GM23338 (cell line): ENCODE measurements around the gene SND1. TPM values are rescaled to one million over a fixed set of nuclear protein-coding genes. Genes with fewer than 3 reads are reported as not detected.

ENCODE experiments used
- ATAC-seq: fragments of 200-7000 bp; cut with Tn5 transposase; 3 replicates; pipeline ENCODE4 v1.9.1; 2020
- DNase-seq: peaks from one replicate; pipeline ENCODE4 v3.0.0-alpha.2; 2015; ENCODE audit warnings: low spot score
- H2AFZ ChIP-seq: fragments of 200-600 bp; sonication (generic); 2 replicates; pipeline ENCODE4 v1.8.0; 2016; ENCODE audit warnings: antibody characterized with exemption, mild to moderate bottlenecking, moderate library complexity
- H3F3A ChIP-seq: fragments of 200-600 bp; sonication (generic); replicated peaks from 2 replicates; pipeline ENCODE4 v1.8.0; 2017; ENCODE audit warnings: antibody characterized with exemption, mixed run types, low read depth
- H3K27ac ChIP-seq: fragments of 200-600 bp; sonication (generic); 2 replicates; pipeline ENCODE4 v1.6.1; 2016; ENCODE audit warnings: low read depth
- H3K27me3 ChIP-seq: fragments of 200-600 bp; sonication (generic); 2 replicates; pipeline ENCODE4 v1.8.0; 2016; ENCODE audit warnings: mild to moderate bottlenecking, mixed run types, moderate library complexity; ENCODE audit not compliant: insufficient read depth
- H3K36me3 ChIP-seq: fragments of 200-600 bp; sonication (generic); 2 replicates; pipeline ENCODE4 v1.8.0; 2016; ENCODE audit warnings: mild to moderate bottlenecking; ENCODE audit not compliant: insufficient read depth
- H3K4me1 ChIP-seq: fragments of 200-600 bp; sonication (generic); 2 replicates; pipeline ENCODE4 v1.8.0; 2016; ENCODE audit warnings: mild to moderate bottlenecking, moderate library complexity; ENCODE audit not compliant: insufficient read depth
- H3K4me2 ChIP-seq: fragments of 200-600 bp; sonication (generic); 2 replicates; pipeline ENCODE4 v1.7.1; 2017; ENCODE audit warnings: mixed run types
- H3K4me3 ChIP-seq: fragments of 200-600 bp; sonication (generic); 2 replicates; pipeline ENCODE4 v1.6.1; 2016; ENCODE audit warnings: mixed run types
- H3K79me2 ChIP-seq: fragments of 200-600 bp; sonication (generic); replicated peaks from 2 replicates; pipeline ENCODE4 v1.8.0; 2017; ENCODE audit warnings: mild to moderate bottlenecking; ENCODE audit not compliant: insufficient read depth
- H3K9me2 ChIP-seq: fragments of 200-600 bp; sonication (generic); 2 replicates; pipeline ENCODE4 v1.8.0; 2017; ENCODE audit not compliant: insufficient read depth
- H4K20me1 ChIP-seq: fragments of 200-600 bp; sonication (generic); replicated peaks from 2 replicates; pipeline ENCODE4 v1.8.0; 2017; ENCODE audit warnings: mild to moderate bottlenecking; ENCODE audit not compliant: insufficient read depth
- H3K27ac Mint-ChIP-seq: 2 replicates; pipeline ENCODE4 v1.8.0; 2020; ENCODE audit warnings: inconsistent platforms, mild to moderate bottlenecking, moderate library complexity, mixed read lengths
- H3K27me3 Mint-ChIP-seq: 3 replicates; pipeline ENCODE4 v1.8.0; 2022; ENCODE audit warnings: low read depth, mild to moderate bottlenecking, moderate library complexity, mixed read lengths, inconsistent platforms; ENCODE audit not compliant: insufficient read depth, poor library complexity
- H3K36me3 Mint-ChIP-seq: 3 replicates; pipeline ENCODE4 v1.8.0; 2021; ENCODE audit warnings: low read depth, mild to moderate bottlenecking, inconsistent platforms, moderate library complexity, mixed read lengths
- H3K4me1 Mint-ChIP-seq: 3 replicates; pipeline ENCODE4 v1.8.0; 2020; ENCODE audit warnings: mild to moderate bottlenecking, inconsistent platforms, mixed read lengths
- H3K4me3 Mint-ChIP-seq: 3 replicates; pipeline ENCODE4 v1.8.0; 2021; ENCODE audit warnings: moderate library complexity, mild to moderate bottlenecking, inconsistent platforms, mixed read lengths
- H3K9me3 Mint-ChIP-seq: 3 replicates; pipeline ENCODE4 v1.8.0; 2020; ENCODE audit warnings: moderate library complexity, mild to moderate bottlenecking, inconsistent platforms, mixed read lengths
- CREB1 ChIP-seq: fragments of 250-450 bp; sonication (Bioruptor Pico); IDR thresholded peaks from 2 replicates; pipeline ENCODE4 v1.5.0; 2020; ENCODE audit warnings: low read depth, mild to moderate bottlenecking, moderate library complexity
- EZH2 ChIP-seq: fragments of 200-600 bp; sonication (generic); IDR thresholded peaks from one replicate; pipeline ENCODE4 v1.8.0; 2017; ENCODE audit warnings: antibody characterized with exemption, mild to moderate bottlenecking, low read depth; ENCODE audit not compliant: unreplicated experiment
- EZH2phosphoT487 ChIP-seq: fragments of 200-600 bp; sonication (generic); IDR thresholded peaks from one replicate; pipeline ENCODE4 v1.8.1; 2018; ENCODE audit warnings: antibody characterized with exemption; ENCODE audit not compliant: unreplicated experiment
- JUNB ChIP-seq: IDR thresholded peaks from one replicate; pipeline ENCODE4 v1.6.1; 2016; ENCODE audit warnings: antibody characterized with exemption; ENCODE audit not compliant: unreplicated experiment
- NANOG ChIP-seq: IDR thresholded peaks from 2 replicates; pipeline ENCODE4 v1.6.1; 2016; ENCODE audit warnings: antibody characterized with exemption, borderline replicate concordance
- POLR2AphosphoS5 ChIP-seq: IDR thresholded peaks from 2 replicates; pipeline ENCODE4 v1.6.1; 2016; ENCODE audit warnings: antibody characterized with exemption, low read depth
- STAT1 ChIP-seq: IDR thresholded peaks from one replicate; pipeline ENCODE4 v1.6.1; 2016; ENCODE audit warnings: antibody characterized with exemption; ENCODE audit not compliant: unreplicated experiment
- ZNF114 ChIP-seq: fragments of 250-450 bp; sonication (Bioruptor Pico); IDR thresholded peaks from 2 replicates; pipeline ENCODE4 v1.5.0; 2020; ENCODE audit warnings: mild to moderate bottlenecking, moderate library complexity
- ZNF331 ChIP-seq: fragments of 250-450 bp; sonication (Bioruptor Pico); IDR thresholded peaks from 2 replicates; pipeline ENCODE4 v1.5.0; 2020; ENCODE audit warnings: low read depth, mild to moderate bottlenecking, moderate library complexity
- polyA plus RNA-seq: library from polyadenylated mRNA; unstranded; fragments of >200 nt; fragmentation: Nextera tagmentation; extraction: Ambion mirVana; gene quantifications from 2 replicates; pipeline ENCODE4 v1.2.1, GENCODE V29; 2016
- total RNA-seq: library from RNA; depleted of rRNA; stranded (reverse); fragments of >200 nt; shearing (Covaris generic); gene quantifications from 2 replicates; pipeline ENCODE4 v1.2.3, GENCODE V29; 2014
- TF ChIP-seq, protein P1 (sequence below), 2 experiments: fragments of 200-600 bp in 1 of 2; sonication (generic) in 1 of 2; conservative IDR thresholded peaks; 2 replicates each; pipeline versions ENCODE4 v1.5.1 to v1.6.1; 2016 to 2017; ENCODE audit warnings: antibody characterized with exemption in 2 of 2, low read depth in 2 of 2, mild to moderate bottlenecking in 2 of 2, moderate library complexity in 1 of 2
- TF ChIP-seq, protein P2 (sequence below): IDR thresholded peaks from 2 replicates; pipeline ENCODE4 v1.6.1; 2016; ENCODE audit warnings: antibody characterized with exemption
- TF ChIP-seq, protein P3 (sequence below): IDR thresholded peaks from one replicate; pipeline ENCODE4 v1.6.1; 2018; ENCODE audit warnings: antibody characterized with exemption; ENCODE audit not compliant: unreplicated experiment
- TF ChIP-seq, protein P4 (sequence below): fragments of 250-450 bp; sonication (Bioruptor Pico); IDR thresholded peaks from 2 replicates; pipeline ENCODE4 v1.5.0; 2020; ENCODE audit warnings: mild to moderate bottlenecking, moderate library complexity

SND1 gene
- total and polyA plus RNA-seq, 2 experiments from 2014 or later, result 107 to 254 TPM

DNA sequence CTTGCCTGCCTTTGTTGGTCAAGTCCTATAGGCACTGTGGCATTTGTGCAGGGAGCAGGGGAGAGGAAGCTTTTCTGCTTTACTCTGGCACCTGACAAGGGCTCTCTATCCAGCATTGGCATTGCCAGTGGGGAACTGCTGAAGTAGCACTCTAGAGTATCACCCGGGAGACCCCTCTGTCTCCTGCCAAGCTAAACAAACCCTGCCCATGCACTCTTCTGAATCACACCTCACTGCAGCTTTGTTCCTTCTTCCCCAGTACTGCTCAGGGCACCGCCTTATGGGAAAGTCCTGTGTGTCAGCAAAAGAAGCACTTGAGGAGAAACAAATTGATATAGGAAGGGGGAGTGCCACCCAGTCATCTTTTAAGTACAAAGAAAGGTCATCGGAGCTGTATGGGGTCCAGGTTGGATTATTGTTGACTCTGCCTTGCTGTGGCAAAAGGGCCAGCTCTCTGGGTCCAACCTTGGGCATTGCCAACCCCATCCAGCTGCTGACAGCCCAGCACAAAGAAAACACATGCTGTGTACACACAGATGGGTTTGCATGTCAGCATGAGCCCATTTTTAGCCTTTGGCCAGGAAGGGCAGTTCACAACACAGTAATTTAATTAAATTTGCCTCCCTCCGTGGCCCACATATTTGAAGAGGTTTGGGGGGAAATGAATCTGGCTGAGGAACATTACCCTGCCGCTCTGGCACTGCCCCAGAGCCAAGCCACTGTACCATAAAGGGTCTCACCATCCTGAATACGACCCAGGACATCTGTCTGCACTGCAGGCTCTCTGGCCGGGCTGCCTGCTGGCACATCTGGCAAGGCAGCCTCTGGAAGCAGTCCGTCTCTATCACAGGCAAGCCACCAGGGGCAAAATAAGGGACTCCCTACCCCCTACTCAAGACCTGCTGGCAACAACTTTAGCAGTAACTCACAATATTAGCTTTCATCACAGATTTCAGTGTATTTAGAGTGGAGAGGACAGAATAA, 366.2 kb downstream of the SND1 start:
- no peaks in the 10 kb centered on the region for H3K27me3 ChIP-seq
- Mint-ChIP-seq H3K4me3 (no peak overlapping the region), H3K9me3 (no peaks in the 10 kb centered on the region), H3K27me3 (peaks cover 6% of the 10 kb centered on the region), H3K36me3 (peaks cover 5% of the 10 kb centered on the region), H3K27ac (no peak overlapping the region), H3K4me1 (peaks cover 73% of the 10 kb centered on the region)
- 0 out of 2 replicates have a peak overlapping the region, but pooled peaks have one; percentile 57 for H3K4me2 ChIP-seq
- peaks cover 50% of the 10 kb centered on the region for H3K4me1 ChIP-seq
- H4K20me1 ChIP-seq, result peaks cover 31% of the 10 kb centered on the region
- no peak for TF ChIP-seq EZH2phosphoT487
- TF ChIP-seq ZNF331 (CRISPR knock-in tag), result no peak
- TF ChIP-seq, protein P1, sequence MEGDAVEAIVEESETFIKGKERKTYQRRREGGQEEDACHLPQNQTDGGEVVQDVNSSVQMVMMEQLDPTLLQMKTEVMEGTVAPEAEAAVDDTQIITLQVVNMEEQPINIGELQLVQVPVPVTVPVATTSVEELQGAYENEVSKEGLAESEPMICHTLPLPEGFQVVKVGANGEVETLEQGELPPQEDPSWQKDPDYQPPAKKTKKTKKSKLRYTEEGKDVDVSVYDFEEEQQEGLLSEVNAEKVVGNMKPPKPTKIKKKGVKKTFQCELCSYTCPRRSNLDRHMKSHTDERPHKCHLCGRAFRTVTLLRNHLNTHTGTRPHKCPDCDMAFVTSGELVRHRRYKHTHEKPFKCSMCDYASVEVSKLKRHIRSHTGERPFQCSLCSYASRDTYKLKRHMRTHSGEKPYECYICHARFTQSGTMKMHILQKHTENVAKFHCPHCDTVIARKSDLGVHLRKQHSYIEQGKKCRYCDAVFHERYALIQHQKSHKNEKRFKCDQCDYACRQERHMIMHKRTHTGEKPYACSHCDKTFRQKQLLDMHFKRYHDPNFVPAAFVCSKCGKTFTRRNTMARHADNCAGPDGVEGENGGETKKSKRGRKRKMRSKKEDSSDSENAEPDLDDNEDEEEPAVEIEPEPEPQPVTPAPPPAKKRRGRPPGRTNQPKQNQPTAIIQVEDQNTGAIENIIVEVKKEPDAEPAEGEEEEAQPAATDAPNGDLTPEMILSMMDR (conservative IDR thresholded peaks at IDR 0.05; ENCODE audit: low read depth in 2 of 2), result no peak
- TF ChIP-seq NANOG, result no peak
- TF ChIP-seq POLR2AphosphoS5, result no peak
- TF ChIP-seq, protein P2, sequence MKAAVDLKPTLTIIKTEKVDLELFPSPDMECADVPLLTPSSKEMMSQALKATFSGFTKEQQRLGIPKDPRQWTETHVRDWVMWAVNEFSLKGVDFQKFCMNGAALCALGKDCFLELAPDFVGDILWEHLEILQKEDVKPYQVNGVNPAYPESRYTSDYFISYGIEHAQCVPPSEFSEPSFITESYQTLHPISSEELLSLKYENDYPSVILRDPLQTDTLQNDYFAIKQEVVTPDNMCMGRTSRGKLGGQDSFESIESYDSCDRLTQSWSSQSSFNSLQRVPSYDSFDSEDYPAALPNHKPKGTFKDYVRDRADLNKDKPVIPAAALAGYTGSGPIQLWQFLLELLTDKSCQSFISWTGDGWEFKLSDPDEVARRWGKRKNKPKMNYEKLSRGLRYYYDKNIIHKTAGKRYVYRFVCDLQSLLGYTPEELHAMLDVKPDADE, result no peak
- no peak for TF ChIP-seq CREB1 (CRISPR knock-in tag)
- no peak for TF ChIP-seq STAT1
- no peak for TF ChIP-seq EZH2
- no peak for TF ChIP-seq JUNB
- TF ChIP-seq ZNF114 (CRISPR knock-in tag), result no peak
- TF ChIP-seq, protein P3, sequence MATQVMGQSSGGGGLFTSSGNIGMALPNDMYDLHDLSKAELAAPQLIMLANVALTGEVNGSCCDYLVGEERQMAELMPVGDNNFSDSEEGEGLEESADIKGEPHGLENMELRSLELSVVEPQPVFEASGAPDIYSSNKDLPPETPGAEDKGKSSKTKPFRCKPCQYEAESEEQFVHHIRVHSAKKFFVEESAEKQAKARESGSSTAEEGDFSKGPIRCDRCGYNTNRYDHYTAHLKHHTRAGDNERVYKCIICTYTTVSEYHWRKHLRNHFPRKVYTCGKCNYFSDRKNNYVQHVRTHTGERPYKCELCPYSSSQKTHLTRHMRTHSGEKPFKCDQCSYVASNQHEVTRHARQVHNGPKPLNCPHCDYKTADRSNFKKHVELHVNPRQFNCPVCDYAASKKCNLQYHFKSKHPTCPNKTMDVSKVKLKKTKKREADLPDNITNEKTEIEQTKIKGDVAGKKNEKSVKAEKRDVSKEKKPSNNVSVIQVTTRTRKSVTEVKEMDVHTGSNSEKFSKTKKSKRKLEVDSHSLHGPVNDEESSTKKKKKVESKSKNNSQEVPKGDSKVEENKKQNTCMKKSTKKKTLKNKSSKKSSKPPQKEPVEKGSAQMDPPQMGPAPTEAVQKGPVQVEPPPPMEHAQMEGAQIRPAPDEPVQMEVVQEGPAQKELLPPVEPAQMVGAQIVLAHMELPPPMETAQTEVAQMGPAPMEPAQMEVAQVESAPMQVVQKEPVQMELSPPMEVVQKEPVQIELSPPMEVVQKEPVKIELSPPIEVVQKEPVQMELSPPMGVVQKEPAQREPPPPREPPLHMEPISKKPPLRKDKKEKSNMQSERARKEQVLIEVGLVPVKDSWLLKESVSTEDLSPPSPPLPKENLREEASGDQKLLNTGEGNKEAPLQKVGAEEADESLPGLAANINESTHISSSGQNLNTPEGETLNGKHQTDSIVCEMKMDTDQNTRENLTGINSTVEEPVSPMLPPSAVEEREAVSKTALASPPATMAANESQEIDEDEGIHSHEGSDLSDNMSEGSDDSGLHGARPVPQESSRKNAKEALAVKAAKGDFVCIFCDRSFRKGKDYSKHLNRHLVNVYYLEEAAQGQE, result no peak
- TF ChIP-seq, protein P4, sequence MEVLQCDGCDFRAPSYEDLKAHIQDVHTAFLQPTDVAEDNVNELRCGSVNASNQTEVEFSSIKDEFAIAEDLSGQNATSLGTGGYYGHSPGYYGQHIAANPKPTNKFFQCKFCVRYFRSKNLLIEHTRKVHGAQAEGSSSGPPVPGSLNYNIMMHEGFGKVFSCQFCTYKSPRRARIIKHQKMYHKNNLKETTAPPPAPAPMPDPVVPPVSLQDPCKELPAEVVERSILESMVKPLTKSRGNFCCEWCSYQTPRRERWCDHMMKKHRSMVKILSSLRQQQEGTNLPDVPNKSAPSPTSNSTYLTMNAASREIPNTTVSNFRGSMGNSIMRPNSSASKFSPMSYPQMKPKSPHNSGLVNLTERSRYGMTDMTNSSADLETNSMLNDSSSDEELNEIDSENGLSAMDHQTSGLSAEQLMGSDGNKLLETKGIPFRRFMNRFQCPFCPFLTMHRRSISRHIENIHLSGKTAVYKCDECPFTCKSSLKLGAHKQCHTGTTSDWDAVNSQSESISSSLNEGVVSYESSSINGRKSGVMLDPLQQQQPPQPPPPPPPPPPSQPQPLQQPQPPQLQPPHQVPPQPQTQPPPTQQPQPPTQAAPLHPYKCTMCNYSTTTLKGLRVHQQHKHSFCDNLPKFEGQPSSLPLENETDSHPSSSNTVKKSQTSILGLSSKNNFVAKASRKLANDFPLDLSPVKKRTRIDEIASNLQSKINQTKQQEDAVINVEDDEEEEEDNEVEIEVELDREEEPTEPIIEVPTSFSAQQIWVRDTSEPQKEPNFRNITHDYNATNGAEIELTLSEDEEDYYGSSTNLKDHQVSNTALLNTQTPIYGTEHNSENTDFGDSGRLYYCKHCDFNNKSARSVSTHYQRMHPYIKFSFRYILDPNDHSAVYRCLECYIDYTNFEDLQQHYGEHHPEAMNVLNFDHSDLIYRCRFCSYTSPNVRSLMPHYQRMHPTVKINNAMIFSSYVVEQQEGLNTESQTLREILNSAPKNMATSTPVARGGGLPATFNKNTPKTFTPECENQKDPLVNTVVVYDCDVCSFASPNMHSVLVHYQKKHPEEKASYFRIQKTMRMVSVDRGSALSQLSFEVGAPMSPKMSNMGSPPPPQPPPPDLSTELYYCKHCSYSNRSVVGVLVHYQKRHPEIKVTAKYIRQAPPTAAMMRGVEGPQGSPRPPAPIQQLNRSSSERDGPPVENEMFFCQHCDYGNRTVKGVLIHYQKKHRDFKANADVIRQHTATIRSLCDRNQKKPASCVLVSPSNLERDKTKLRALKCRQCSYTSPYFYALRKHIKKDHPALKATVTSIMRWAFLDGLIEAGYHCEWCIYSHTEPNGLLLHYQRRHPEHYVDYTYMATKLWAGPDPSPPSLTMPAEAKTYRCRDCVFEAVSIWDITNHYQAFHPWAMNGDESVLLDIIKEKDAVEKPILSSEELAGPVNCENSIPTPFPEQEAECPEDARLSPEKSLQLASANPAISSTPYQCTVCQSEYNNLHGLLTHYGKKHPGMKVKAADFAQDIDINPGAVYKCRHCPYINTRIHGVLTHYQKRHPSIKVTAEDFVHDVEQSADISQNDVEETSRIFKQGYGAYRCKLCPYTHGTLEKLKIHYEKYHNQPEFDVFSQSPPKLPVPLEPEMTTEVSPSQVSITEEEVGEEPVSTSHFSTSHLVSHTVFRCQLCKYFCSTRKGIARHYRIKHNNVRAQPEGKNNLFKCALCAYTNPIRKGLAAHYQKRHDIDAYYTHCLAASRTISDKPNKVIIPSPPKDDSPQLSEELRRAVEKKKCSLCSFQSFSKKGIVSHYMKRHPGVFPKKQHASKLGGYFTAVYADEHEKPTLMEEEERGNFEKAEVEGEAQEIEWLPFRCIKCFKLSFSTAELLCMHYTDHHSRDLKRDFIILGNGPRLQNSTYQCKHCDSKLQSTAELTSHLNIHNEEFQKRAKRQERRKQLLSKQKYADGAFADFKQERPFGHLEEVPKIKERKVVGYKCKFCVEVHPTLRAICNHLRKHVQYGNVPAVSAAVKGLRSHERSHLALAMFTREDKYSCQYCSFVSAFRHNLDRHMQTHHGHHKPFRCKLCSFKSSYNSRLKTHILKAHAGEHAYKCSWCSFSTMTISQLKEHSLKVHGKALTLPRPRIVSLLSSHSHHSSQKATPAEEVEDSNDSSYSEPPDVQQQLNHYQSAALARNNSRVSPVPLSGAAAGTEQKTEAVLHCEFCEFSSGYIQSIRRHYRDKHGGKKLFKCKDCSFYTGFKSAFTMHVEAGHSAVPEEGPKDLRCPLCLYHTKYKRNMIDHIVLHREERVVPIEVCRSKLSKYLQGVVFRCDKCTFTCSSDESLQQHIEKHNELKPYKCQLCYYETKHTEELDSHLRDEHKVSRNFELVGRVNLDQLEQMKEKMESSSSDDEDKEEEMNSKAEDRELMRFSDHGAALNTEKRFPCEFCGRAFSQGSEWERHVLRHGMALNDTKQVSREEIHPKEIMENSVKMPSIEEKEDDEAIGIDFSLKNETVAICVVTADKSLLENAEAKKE (CRISPR knock-in tag), result no peak
- H3K9me2 ChIP-seq, result no peaks in the 10 kb centered on the region
- H3F3A ChIP-seq, result no peaks in the 10 kb centered on the region; the same call in 1 of the 2 replicates
- H3K79me2 ChIP-seq, result peaks cover 20% of the 10 kb centered on the region; the same call in 1 of the 2 replicates
- H2AFZ ChIP-seq, result no peak overlapping the region
- no peaks in the 10 kb centered on the region for H3K36me3 ChIP-seq
- H3K4me3 ChIP-seq, result no peak overlapping the region
- peak overlapping the region; percentile 26; the same call in 1 of the 2 replicates for H3K27ac ChIP-seq
- no peak for DNase-seq
- ATAC-seq, result no peak; the same call in 2 of the 3 replicates
